ENCODE data around the gene CASP9.

- TF ChIP-seq CTCF (IDR thresholded peaks at IDR 0.05) (no peak), POLR2A (IDR thresholded peaks at IDR 0.05) (no peak)
Measured at GRCh38 chr1:15446212-15446611, 77.8 kb downstream of the CASP9 start.
